ENCODE data around the gene PLCD1.
"Not testable (repeated sequence)": the region's sequence is repeated elsewhere in the genome, so short reads cannot be mapped to it uniquely, and the experiment has no call there.

The PLCD1 gene

GRCh38 chr3:38036286-38036685 lies 6.8 kb upstream of the PLCD1 start:
- Histone ChIP-seq H3K27ac (ENCODE audit: low read length) (no peak overlapping the region), H3K36me3 (ENCODE audit: insufficient read depth, low read depth, low read length) (no peaks in the 10 kb centered on the region), H3K27me3 (ENCODE audit: insufficient read depth, low read length) (peaks cover 39% of the 10 kb centered on the region), H3K9me3 (ENCODE audit: insufficient read depth, low read depth, low read length) (no peaks in the 10 kb centered on the region), H3K4me3 (ENCODE audit: low read length) (no peak overlapping the region), H3K4me1 (ENCODE audit: insufficient read depth, low read length) (peaks cover 6% of the 10 kb centered on the region; the same call in 1 of the 2 replicates), H3K9ac (ENCODE audit: low read depth, low read length) (no peak overlapping the region)

GRCh38 chr3:38034335-38034734 lies 4.9 kb upstream of the PLCD1 start:
- not testable (repeated sequence) for H3K4me1 ChIP-seq (ENCODE audit: insufficient read depth, low read length); H3K27ac ChIP-seq (ENCODE audit: low read length); H3K9me3 ChIP-seq (ENCODE audit: insufficient read depth, low read depth, low read length); H3K9ac ChIP-seq (ENCODE audit: low read depth, low read length); H3K36me3 ChIP-seq (ENCODE audit: insufficient read depth, low read depth, low read length); H3K4me3 ChIP-seq (ENCODE audit: low read length)
- peaks cover 42% of the 10 kb centered on the region for H3K27me3 ChIP-seq (ENCODE audit: insufficient read depth, low read length)

GRCh38 chr3:38033586-38033985 lies 4.1 kb upstream of the PLCD1 start:
- not testable (repeated sequence) for H3K9ac ChIP-seq (ENCODE audit: low read depth, low read length); H3K9me3 ChIP-seq (ENCODE audit: insufficient read depth, low read depth, low read length); H3K27ac ChIP-seq (ENCODE audit: low read length); H3K4me3 ChIP-seq (ENCODE audit: low read length); H3K36me3 ChIP-seq (ENCODE audit: insufficient read depth, low read depth, low read length); H3K4me1 ChIP-seq (ENCODE audit: insufficient read depth, low read length)
- H3K27me3 ChIP-seq (ENCODE audit: insufficient read depth, low read length), result peaks cover 42% of the 10 kb centered on the region

GRCh38 chr3:38032328-38032865 lies 3.0 kb upstream of the PLCD1 start:
- H3K4me3 ChIP-seq (ENCODE audit: low read length), result no peak overlapping the region
- no peaks in the 10 kb centered on the region for H3K36me3 ChIP-seq (ENCODE audit: insufficient read depth, low read depth, low read length)
- H3K4me1 ChIP-seq (ENCODE audit: insufficient read depth, low read length), result no peaks in the 10 kb centered on the region
- H3K27me3 ChIP-seq (ENCODE audit: insufficient read depth, low read length), result peaks cover 53% of the 10 kb centered on the region
- H3K9ac ChIP-seq (ENCODE audit: low read depth, low read length), result no peak overlapping the region
- H3K9me3 ChIP-seq (ENCODE audit: insufficient read depth, low read depth, low read length), result no peaks in the 10 kb centered on the region
- H3K27ac ChIP-seq (ENCODE audit: low read length), result no peak overlapping the region

- Histone ChIP-seq H3K9me3 (ENCODE audit: insufficient read depth, low read depth, low read length) (no peaks in the 10 kb centered on the region), H3K27ac (ENCODE audit: low read length) (no peak overlapping the region), H3K4me1 (ENCODE audit: insufficient read depth, low read length) (no peaks in the 10 kb centered on the region), H3K36me3 (ENCODE audit: insufficient read depth, low read depth, low read length) (no peaks in the 10 kb centered on the region), H3K9ac (ENCODE audit: low read depth, low read length) (no peak overlapping the region), H3K4me3 (ENCODE audit: low read length) (no peak overlapping the region), H3K27me3 (ENCODE audit: insufficient read depth, low read length) (peaks cover 64% of the 10 kb centered on the region)
Observed at GRCh38 chr3:38031022-38031994, 1.9 kb upstream of the PLCD1 start.

- H3K27ac ChIP-seq (ENCODE audit: low read length), result no peak overlapping the region
Observed at GRCh38 chr3:38030126-38031021, 932 bp upstream of the PLCD1 start.

GRCh38 chr3:38028621-38029361 lies 651 bp downstream of the PLCD1 start:
- H3K4me3 ChIP-seq (ENCODE audit: low read length), result peak overlapping the region; percentile 72
- no peak overlapping the region for H3K27ac ChIP-seq (ENCODE audit: low read length)
- H3K9ac ChIP-seq (ENCODE audit: low read depth, low read length), result no peak overlapping the region; the same call in 1 of the 2 replicates
- H3K36me3 ChIP-seq (ENCODE audit: insufficient read depth, low read depth, low read length), result no peaks in the 10 kb centered on the region
- H3K27me3 ChIP-seq (ENCODE audit: insufficient read depth, low read length), result peaks cover 78% of the 10 kb centered on the region
- H3K9me3 ChIP-seq (ENCODE audit: insufficient read depth, low read depth, low read length), result no peaks in the 10 kb centered on the region
- peaks cover 3% of the 10 kb centered on the region; the same call in 1 of the 2 replicates for H3K4me1 ChIP-seq (ENCODE audit: insufficient read depth, low read length)

More at GRCh38 chr3:38030126-38031021, 932 bp upstream of the PLCD1 start:
- peaks cover 73% of the 10 kb centered on the region for H3K27me3 ChIP-seq (ENCODE audit: insufficient read depth, low read length)
- H3K4me3 ChIP-seq (ENCODE audit: low read length), result peak overlapping the region; percentile 72
- no peaks in the 10 kb centered on the region for H3K9me3 ChIP-seq (ENCODE audit: insufficient read depth, low read depth, low read length)
- H3K36me3 ChIP-seq (ENCODE audit: insufficient read depth, low read depth, low read length), result no peaks in the 10 kb centered on the region
- peak overlapping the region; percentile 45; the same call in 1 of the 2 replicates for H3K9ac ChIP-seq (ENCODE audit: low read depth, low read length)
- H3K4me1 ChIP-seq (ENCODE audit: insufficient read depth, low read length), result peaks cover 3% of the 10 kb centered on the region; the same call in 1 of the 2 replicates

GRCh38 chr3:38027466-38028465 lies 1.7 kb downstream of the PLCD1 start:
- H3K27me3 ChIP-seq (ENCODE audit: insufficient read depth, low read length), result peaks cover 83% of the 10 kb centered on the region
- no peaks in the 10 kb centered on the region for H3K9me3 ChIP-seq (ENCODE audit: insufficient read depth, low read depth, low read length)
- peak overlapping the region; percentile 72 for H3K4me3 ChIP-seq (ENCODE audit: low read length)
- H3K36me3 ChIP-seq (ENCODE audit: insufficient read depth, low read depth, low read length), result no peaks in the 10 kb centered on the region
- no peak overlapping the region for H3K9ac ChIP-seq (ENCODE audit: low read depth, low read length)
- no peak overlapping the region for H3K27ac ChIP-seq (ENCODE audit: low read length)
- peaks cover 3% of the 10 kb centered on the region; the same call in 1 of the 2 replicates for H3K4me1 ChIP-seq (ENCODE audit: insufficient read depth, low read length)

- H3K9ac ChIP-seq (ENCODE audit: low read depth, low read length), result no peak overlapping the region
Observed at GRCh38 chr3:38026856-38027255, 2.6 kb downstream of the PLCD1 start.

More at GRCh38 chr3:38026856-38027255, 2.6 kb downstream of the PLCD1 start:
- Histone ChIP-seq H3K36me3 (ENCODE audit: insufficient read depth, low read depth, low read length) (no peaks in the 10 kb centered on the region), H3K4me3 (ENCODE audit: low read length) (no peak overlapping the region), H3K4me1 (ENCODE audit: insufficient read depth, low read length) (peaks cover 3% of the 10 kb centered on the region; the same call in 1 of the 2 replicates), H3K27ac (ENCODE audit: low read length) (no peak overlapping the region), H3K9me3 (ENCODE audit: insufficient read depth, low read depth, low read length) (no peaks in the 10 kb centered on the region), H3K27me3 (ENCODE audit: insufficient read depth, low read length) (peaks cover 74% of the 10 kb centered on the region)

Data from iPS-20b (cell line).